SK-N-SH (cell line): Measurements from ENCODE around the gene ZNF791. TPM values are rescaled to one million over a fixed set of nuclear protein-coding genes. Genes with fewer than 3 reads are reported as not detected.

Experiments
- CTCF ChIA-PET: fragments of 300-600, 350-600 bp; formaldehyde crosslinking; extraction: SDS; loops from one replicate; lab custom pipeline; 2021; lab: Yijun Ruan, JAX
- POLR2A ChIA-PET: fragments of 350-600 bp; sonication (Branson Sonifier 250); formaldehyde crosslinking; extraction: SDS; loops from one replicate; lab custom pipeline; 2020; ENCODE audit warnings: antibody characterized with exemption, inconsistent platforms; lab: Yijun Ruan, JAX
- DNase-seq: peaks from one replicate; pipeline ENCODE4 v3.0.0; 2012
- H2AFZ ChIP-seq: fragments of 200-600 bp; sonication (generic); 2 replicates; pipeline ENCODE4 v1.8.1; 2016; ENCODE audit warnings: antibody characterized with exemption, mild to moderate bottlenecking, low read depth
- H3F3A ChIP-seq: fragments of 200-600 bp; sonication (generic); replicated peaks from 2 replicates; pipeline ENCODE3; 2016; ENCODE audit warnings: antibody characterized with exemption, mild to moderate bottlenecking; ENCODE audit not compliant: insufficient read depth
- H3K27ac ChIP-seq, 2 experiments: fragments of 200-500 bp in 1 of 2; fragments of 200-600 bp in 1 of 2; sonication (Bioruptor generic) in 1 of 2; sonication (generic), shearing (Covaris generic) in 1 of 2; 2 replicates each; pipeline versions ENCODE4 v1.5.1 to v1.6.1; 2014 to 2016; ENCODE audit warnings: low read depth in 2 of 2, inconsistent platforms in 1 of 2, low read length in 1 of 2, mild to moderate bottlenecking in 1 of 2, mixed read lengths in 1 of 2
- H3K27me3 ChIP-seq: fragments of 200-600 bp; sonication (generic), shearing (Covaris generic); 2 replicates; pipeline ENCODE4 v1.6.1; 2016; ENCODE audit warnings: mixed run types; ENCODE audit not compliant: insufficient read depth
- H3K36me3 ChIP-seq, 2 experiments: fragments of 200-500 bp in 1 of 2; fragments of 200-600 bp in 1 of 2; sonication (Bioruptor generic) in 1 of 2; sonication (generic) in 1 of 2; replicated peaks in 1 of 2; 2 replicates each; pipeline versions ENCODE3 to v1.5.1; 2014 to 2016; ENCODE audit warnings: low read length in 1 of 2, mild to moderate bottlenecking in 1 of 2; ENCODE audit not compliant: insufficient read depth in 2 of 2, control insufficient read depth in 1 of 2
- H3K4me1 ChIP-seq, 2 experiments: fragments of 200-500 bp in 1 of 2; fragments of 200-600 bp in 1 of 2; sonication (Bioruptor generic) in 1 of 2; sonication (generic), shearing (Covaris generic) in 1 of 2; 2 replicates each; pipeline versions ENCODE4 v1.5.1 to v1.6.1; 2014 to 2016; ENCODE audit warnings: low read depth in 1 of 2, low read length in 1 of 2, mixed run types in 1 of 2; ENCODE audit not compliant: insufficient read depth in 2 of 2, control insufficient read depth in 1 of 2
- H3K4me2 ChIP-seq: fragments of 200-600 bp; sonication (generic), shearing (Covaris generic); 2 replicates; pipeline ENCODE4 v1.6.1; 2017; ENCODE audit warnings: mixed run types
- H3K4me3 ChIP-seq, 2 experiments: fragments of 200-500 bp in 1 of 2; fragments of 200-600 bp in 1 of 2; sonication (Bioruptor generic) in 1 of 2; sonication (generic), shearing (Covaris generic) in 1 of 2; 2 replicates each; pipeline versions ENCODE4 v1.5.1 to v1.8.1; 2014 to 2016; ENCODE audit warnings: low read depth in 2 of 2, inconsistent platforms in 1 of 2, low read length in 1 of 2, mild to moderate bottlenecking in 1 of 2, mixed read lengths in 1 of 2, moderate library complexity in 1 of 2
- H3K79me2 ChIP-seq: fragments of 200-600 bp; sonication (generic); 2 replicates; pipeline ENCODE4 v1.8.1; 2017; ENCODE audit warnings: mild to moderate bottlenecking; ENCODE audit not compliant: insufficient read depth
- H3K9ac ChIP-seq: fragments of 200-600 bp; sonication (generic); 2 replicates; pipeline ENCODE4 v1.6.1; 2017; ENCODE audit warnings: mixed run types
- H3K9me2 ChIP-seq: fragments of 200-600 bp; sonication (generic); 2 replicates; pipeline ENCODE4 v1.6.1; 2017; ENCODE audit warnings: mixed run types
- H3K9me3 ChIP-seq: fragments of 200-600 bp; sonication (generic); 2 replicates; pipeline ENCODE4 v1.6.1; 2017; ENCODE audit warnings: mixed run types, mild to moderate bottlenecking, moderate library complexity
- H4K20me1 ChIP-seq: fragments of 200-600 bp; sonication (generic); 2 replicates; pipeline ENCODE4 v1.6.1; 2017; ENCODE audit warnings: mild to moderate bottlenecking, mixed run types; ENCODE audit not compliant: insufficient read depth
- CHD2 ChIP-seq: fragments of 150-350 bp; IDR thresholded peaks from 2 replicates; pipeline ENCODE4 v1.6.1; 2018; ENCODE audit warnings: low read length; ENCODE audit not compliant: partially characterized antibody
- ELF1 ChIP-seq: IDR thresholded peaks from 2 replicates; pipeline ENCODE4 v1.4.0; 2012
- EP300 ChIP-seq, 2 experiments: IDR thresholded peaks; 2 replicates each; pipeline versions ENCODE4 v1.4.0 to v1.6.1; 2012; ENCODE audit warnings: borderline replicate concordance in 1 of 2, low read depth in 1 of 2, low read length in 1 of 2
- FOXJ3 ChIP-seq: sonication (generic); formaldehyde crosslinking; IDR thresholded peaks from 2 replicates; pipeline ENCODE4 v1.5.1; 2020; ENCODE audit warnings: mild to moderate bottlenecking, missing genetic modification reagents
- FOXM1 ChIP-seq: IDR thresholded peaks from 2 replicates; pipeline ENCODE4 v1.4.0; 2012; ENCODE audit warnings: low read depth, mild to moderate bottlenecking
- GABPA ChIP-seq: IDR thresholded peaks from 2 replicates; pipeline ENCODE4 v1.4.0; 2012; ENCODE audit warnings: low read depth, mild to moderate bottlenecking
- GATA2 ChIP-seq: sonication (generic); formaldehyde crosslinking; IDR thresholded peaks from 2 replicates; pipeline ENCODE4 v1.5.0; 2020; ENCODE audit warnings: mild to moderate bottlenecking, missing genetic modification reagents
- JUND ChIP-seq: IDR thresholded peaks from 2 replicates; pipeline ENCODE4 v1.4.0; 2012
- POLR2AphosphoS5 ChIP-seq: IDR thresholded peaks from 2 replicates; pipeline ENCODE4 v1.6.1; 2012; ENCODE audit warnings: low read depth, low read length
- RAD21 ChIP-seq: IDR thresholded peaks from 2 replicates; pipeline ENCODE4 v1.6.1; 2012; ENCODE audit warnings: mild to moderate bottlenecking, low read length
- RCOR1 ChIP-seq: fragments of 150-350 bp; IDR thresholded peaks from 2 replicates; pipeline ENCODE4 v1.6.1; 2017; ENCODE audit warnings: antibody characterized with exemption, low read length
- RFX5 ChIP-seq: IDR thresholded peaks from 2 replicates; pipeline ENCODE4 v1.6.1; 2012; ENCODE audit warnings: mild to moderate bottlenecking, improper control_type of control experiment, low read length
- RXRA ChIP-seq: IDR thresholded peaks from 2 replicates; pipeline ENCODE4 v1.4.0; 2012; ENCODE audit warnings: low read depth, mild to moderate bottlenecking, borderline replicate concordance
- TAF1 ChIP-seq: IDR thresholded peaks from 2 replicates; pipeline ENCODE4 v1.6.1; 2012; ENCODE audit warnings: low read depth, mild to moderate bottlenecking, low read length, moderate library complexity, borderline replicate concordance
- TCF12 ChIP-seq: IDR thresholded peaks from 2 replicates; pipeline ENCODE4 v1.4.0; 2012
- YY1 ChIP-seq: IDR thresholded peaks from 2 replicates; pipeline ENCODE4 v1.4.0; 2012; ENCODE audit warnings: low read depth, mild to moderate bottlenecking
- WGBS: methylation state at CpG from one replicate; pipeline ENCODE4 v1.1.6; 2017; ENCODE audit warnings: low lambda C conversion rate; 5-methylcytosine and 5-hydroxymethylcytosine counted together
- polyA plus RNA-seq, 3 experiments: library from polyadenylated mRNA; depleted of rRNA; stranded (reverse); fragments of >200 nt; gene quantifications; 2 replicates each; pipeline ENCODE4 v1.2.3, GENCODE V29; 2012
- TF ChIP-seq, protein P1 (sequence below): fragments of 150-350 bp; IDR thresholded peaks from 2 replicates; pipeline ENCODE4 v1.6.1; 2017; ENCODE audit warnings: antibody characterized with exemption, low read length, low read depth, borderline replicate concordance
- TF ChIP-seq, protein P2 (sequence below): IDR thresholded peaks from 2 replicates; pipeline ENCODE4; 2012
- TF ChIP-seq, protein P3 (sequence below): IDR thresholded peaks from 2 replicates; pipeline ENCODE4 v1.4.0; 2012; ENCODE audit warnings: low read depth, borderline replicate concordance
- TF ChIP-seq, protein P4 (sequence below): IDR thresholded peaks from 2 replicates; pipeline ENCODE4 v1.4.0; 2012; ENCODE audit warnings: low read depth, borderline replicate concordance

Gene ZNF791
- polyA plus RNA-seq, 1 of the 3 experiments (the other 2 are of a cell fraction), result 8.9 TPM

DNA sequence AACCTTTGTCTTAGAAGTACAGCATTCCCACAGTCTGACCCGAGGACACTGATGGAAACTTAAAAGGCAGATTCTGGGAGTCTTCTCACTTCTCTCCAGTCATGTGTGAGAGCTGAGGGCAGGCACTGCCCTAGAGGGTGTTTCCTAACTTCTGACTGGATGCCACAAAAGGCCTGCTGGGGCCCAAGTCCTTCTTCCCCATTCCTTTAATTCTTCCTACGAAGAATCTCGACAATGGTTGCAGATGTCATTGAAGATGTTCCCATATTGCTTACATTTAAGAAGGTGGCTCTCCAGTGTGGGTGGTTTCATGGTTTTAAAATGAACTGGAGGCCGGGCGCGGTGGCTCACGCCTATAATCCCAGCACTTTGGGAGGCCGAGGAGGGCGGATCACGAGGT lies 32.1 kb upstream of the ZNF791 start:
- peaks cover 19 to 49% of the 10 kb centered on the region in 2 experiments for H3K36me3 ChIP-seq
- H2AFZ ChIP-seq, result no peak overlapping the region
- H3K4me3 ChIP-seq, result no peak overlapping the region
- DNase-seq, result no peak
- no peaks in the 10 kb centered on the region for H3K9me2 ChIP-seq
- no peak overlapping the region for H3K4me2 ChIP-seq
- H3K9me3 ChIP-seq, result peaks cover 13% of the 10 kb centered on the region; the same call in 1 of the 2 replicates
- no peaks in the 10 kb centered on the region for H3K79me2 ChIP-seq
- POLR2A ChIA-PET, result interaction anchor here (0.6 kb wide), 1 partner anchor 117 kb away, joined by 4 read pairs; no protein-coding TSS in a partner anchor
- H3K27me3 ChIP-seq, result no peaks in the 10 kb centered on the region
- CTCF ChIA-PET, result no interaction called here
- 92% methylated on average over 10 of the region's 10 CpGs for WGBS
- no peaks in the 10 kb centered on the region for H3F3A ChIP-seq
- no peaks in the 10 kb centered on the region for H3K4me1 ChIP-seq
- TF ChIP-seq FOXM1 (no peak), POLR2AphosphoS5 (no peak), RCOR1 (no peak), ELF1 (no peak), RFX5 (no peak), CHD2 (no peak), RXRA (no peak), RAD21 (no peak), TCF12 (no peak), FOXJ3 (no peak), GATA2 (CRISPR knock-in tag) (no peak), JUND (no peak)
- TF ChIP-seq, protein P1, sequence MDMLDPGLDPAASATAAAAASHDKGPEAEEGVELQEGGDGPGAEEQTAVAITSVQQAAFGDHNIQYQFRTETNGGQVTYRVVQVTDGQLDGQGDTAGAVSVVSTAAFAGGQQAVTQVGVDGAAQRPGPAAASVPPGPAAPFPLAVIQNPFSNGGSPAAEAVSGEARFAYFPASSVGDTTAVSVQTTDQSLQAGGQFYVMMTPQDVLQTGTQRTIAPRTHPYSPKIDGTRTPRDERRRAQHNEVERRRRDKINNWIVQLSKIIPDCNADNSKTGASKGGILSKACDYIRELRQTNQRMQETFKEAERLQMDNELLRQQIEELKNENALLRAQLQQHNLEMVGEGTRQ, result no peak
- TF ChIP-seq, protein P2, sequence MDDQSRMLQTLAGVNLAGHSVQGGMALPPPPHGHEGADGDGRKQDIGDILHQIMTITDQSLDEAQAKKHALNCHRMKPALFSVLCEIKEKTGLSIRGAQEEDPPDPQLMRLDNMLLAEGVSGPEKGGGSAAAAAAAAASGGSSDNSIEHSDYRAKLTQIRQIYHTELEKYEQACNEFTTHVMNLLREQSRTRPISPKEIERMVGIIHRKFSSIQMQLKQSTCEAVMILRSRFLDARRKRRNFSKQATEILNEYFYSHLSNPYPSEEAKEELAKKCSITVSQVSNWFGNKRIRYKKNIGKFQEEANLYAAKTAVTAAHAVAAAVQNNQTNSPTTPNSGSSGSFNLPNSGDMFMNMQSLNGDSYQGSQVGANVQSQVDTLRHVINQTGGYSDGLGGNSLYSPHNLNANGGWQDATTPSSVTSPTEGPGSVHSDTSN, result no peak
- TF ChIP-seq, protein P3, sequence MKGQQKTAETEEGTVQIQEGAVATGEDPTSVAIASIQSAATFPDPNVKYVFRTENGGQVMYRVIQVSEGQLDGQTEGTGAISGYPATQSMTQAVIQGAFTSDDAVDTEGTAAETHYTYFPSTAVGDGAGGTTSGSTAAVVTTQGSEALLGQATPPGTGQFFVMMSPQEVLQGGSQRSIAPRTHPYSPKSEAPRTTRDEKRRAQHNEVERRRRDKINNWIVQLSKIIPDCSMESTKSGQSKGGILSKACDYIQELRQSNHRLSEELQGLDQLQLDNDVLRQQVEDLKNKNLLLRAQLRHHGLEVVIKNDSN, result no peak
- H4K20me1 ChIP-seq, result no peaks in the 10 kb centered on the region
- H3K9ac ChIP-seq, result no peak overlapping the region
- H3K27ac ChIP-seq, result no peak overlapping the region

DNA sequence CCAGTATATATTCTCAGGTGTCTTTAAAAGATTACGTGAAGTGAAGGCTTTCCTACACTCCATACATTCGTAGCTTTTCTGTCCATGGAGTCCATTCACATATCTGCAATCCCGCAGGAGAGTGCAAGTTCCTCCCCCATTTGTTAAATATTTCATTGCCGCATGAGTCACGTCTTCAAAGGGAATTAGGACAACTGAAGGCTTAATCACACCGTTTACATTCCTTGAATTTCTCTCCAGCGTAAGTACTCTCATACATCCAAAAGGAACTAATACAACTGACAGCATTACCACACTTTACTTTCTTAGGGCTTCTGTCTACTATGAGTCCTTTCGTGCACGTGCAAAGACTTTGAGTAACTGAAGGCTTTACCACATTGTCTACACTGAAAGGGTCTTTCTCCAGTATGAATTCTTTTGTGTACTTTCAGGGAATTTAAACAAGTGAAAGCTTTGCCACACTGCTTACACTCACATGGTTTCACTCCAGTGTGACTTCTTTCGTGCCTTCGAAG lies 30.5 kb upstream of the ZNF791 start:
- no peaks in the 10 kb centered on the region for H4K20me1 ChIP-seq
- POLR2A ChIA-PET, result no interaction called here
- WGBS, result 86% methylated on average over 11 of the region's 11 CpGs

More for the DNA sequence above, 30.5 kb upstream of the ZNF791 start:
- peaks cover 13% of the 10 kb centered on the region; the same call in 1 of the 2 replicates for H3K9me3 ChIP-seq
- TF ChIP-seq POLR2AphosphoS5, result no peak
- TF ChIP-seq GABPA, result no peak
- no peak for TF ChIP-seq RCOR1
- TF ChIP-seq, protein P2, result no peak
- TF ChIP-seq, protein P4, sequence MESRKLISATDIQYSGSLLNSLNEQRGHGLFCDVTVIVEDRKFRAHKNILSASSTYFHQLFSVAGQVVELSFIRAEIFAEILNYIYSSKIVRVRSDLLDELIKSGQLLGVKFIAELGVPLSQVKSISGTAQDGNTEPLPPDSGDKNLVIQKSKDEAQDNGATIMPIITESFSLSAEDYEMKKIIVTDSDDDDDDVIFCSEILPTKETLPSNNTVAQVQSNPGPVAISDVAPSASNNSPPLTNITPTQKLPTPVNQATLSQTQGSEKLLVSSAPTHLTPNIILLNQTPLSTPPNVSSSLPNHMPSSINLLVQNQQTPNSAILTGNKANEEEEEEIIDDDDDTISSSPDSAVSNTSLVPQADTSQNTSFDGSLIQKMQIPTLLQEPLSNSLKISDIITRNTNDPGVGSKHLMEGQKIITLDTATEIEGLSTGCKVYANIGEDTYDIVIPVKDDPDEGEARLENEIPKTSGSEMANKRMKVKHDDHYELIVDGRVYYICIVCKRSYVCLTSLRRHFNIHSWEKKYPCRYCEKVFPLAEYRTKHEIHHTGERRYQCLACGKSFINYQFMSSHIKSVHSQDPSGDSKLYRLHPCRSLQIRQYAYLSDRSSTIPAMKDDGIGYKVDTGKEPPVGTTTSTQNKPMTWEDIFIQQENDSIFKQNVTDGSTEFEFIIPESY, result no peak
- no peak for TF ChIP-seq RFX5
- TF ChIP-seq JUND, result no peak
- TF ChIP-seq EP300 (IDR thresholded peaks at IDR 0.05; ENCODE audit: borderline replicate concordance in 1 of 2, low read depth in 1 of 2, low read length in 1 of 2), result no peak
- no peak for TF ChIP-seq YY1
- no peak for TF ChIP-seq TAF1
- DNase-seq, result no peak
- no peaks in the 10 kb centered on the region for H3K4me1 ChIP-seq
- H3K9me2 ChIP-seq, result no peaks in the 10 kb centered on the region
- CTCF ChIA-PET, result no interaction called here
- H3F3A ChIP-seq, result no peaks in the 10 kb centered on the region
- peaks cover 19 to 49% of the 10 kb centered on the region in 2 experiments for H3K36me3 ChIP-seq
- H3K79me2 ChIP-seq, result no peaks in the 10 kb centered on the region
- H3K4me2 ChIP-seq, result no peak overlapping the region
- no peak overlapping the region for H2AFZ ChIP-seq
- H3K9ac ChIP-seq, result no peak overlapping the region
- no peaks in the 10 kb centered on the region for H3K27me3 ChIP-seq
- H3K27ac ChIP-seq, result no peak overlapping the region
- H3K4me3 ChIP-seq, result no peak overlapping the region; a peak in 1 of 4 replicates
